Renal pelvis (tissue), 4 donors: ENCODE data around the gene NPEPPS. TPM values are rescaled to one million over a fixed set of nuclear protein-coding genes. Genes with fewer than 3 reads are reported as not detected.
A peak's percentile ranks its signal among the peaks of the same experiment; 100 is the strongest.

Experiments used
- DNase-seq: peaks from one replicate; pipeline ENCODE4 v3.0.0-alpha.2; 2013
- polyA plus RNA-seq, 3 donors: library from polyadenylated mRNA; unstranded; fragments of 120-200 nt; gene quantifications; one replicate each; pipeline ENCODE4 v1.2.1, GENCODE V29; 2013; ENCODE audit not compliant: insufficient read length in 3 of 3

The NPEPPS gene
- polyA plus RNA-seq, 3 donors: 134 to 218 (median 168) TPM

DNA sequence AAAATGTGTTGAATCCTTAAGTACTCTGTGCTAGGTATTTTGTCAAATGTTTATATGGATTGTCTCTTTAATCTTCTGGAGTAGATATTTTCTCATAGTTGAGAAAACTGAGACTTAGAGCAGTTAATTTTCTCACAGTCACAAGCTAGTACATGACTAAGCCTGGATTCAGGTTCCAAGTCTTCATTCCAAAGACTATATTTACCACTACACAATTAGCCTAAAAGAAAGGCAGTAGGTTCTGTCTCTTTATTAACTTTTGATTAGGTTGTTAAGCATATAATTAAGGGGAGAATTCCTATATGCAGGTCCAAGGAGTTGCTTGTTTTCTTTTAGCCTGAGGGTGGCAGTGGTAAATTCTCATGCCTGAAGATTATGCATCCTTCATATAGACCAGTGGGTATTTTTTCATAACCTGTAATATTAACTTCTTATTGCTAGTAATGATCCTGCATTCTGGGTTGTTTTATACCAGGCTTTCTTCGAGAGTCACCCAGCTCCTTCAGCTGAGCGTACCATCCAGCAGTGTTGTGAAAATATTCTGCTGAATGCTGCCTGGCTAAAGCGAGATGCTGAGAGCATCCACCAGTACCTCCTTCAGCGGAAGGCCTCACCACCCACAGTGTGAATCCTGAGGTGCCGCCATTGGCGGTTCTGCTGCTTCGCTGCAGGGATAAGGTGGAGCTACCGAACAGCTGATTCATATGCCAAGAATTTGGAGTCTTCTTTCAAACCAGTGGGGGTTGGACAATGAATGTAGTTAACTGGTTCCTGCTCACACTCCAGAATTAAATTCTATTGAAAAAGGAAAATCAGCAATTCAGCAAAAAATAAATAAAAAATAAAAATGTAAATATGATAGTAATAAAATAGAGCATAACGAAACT, 90.6 kb downstream of the NPEPPS start:
- no peak for DNase-seq

GRCh38 chr17:47622180-47622549, 91.3 kb downstream of the NPEPPS start:
- no peak for DNase-seq

GRCh38 chr17:47624727-47625068, 93.8 kb downstream of the NPEPPS start:
- DNase-seq: no peak

DNA sequence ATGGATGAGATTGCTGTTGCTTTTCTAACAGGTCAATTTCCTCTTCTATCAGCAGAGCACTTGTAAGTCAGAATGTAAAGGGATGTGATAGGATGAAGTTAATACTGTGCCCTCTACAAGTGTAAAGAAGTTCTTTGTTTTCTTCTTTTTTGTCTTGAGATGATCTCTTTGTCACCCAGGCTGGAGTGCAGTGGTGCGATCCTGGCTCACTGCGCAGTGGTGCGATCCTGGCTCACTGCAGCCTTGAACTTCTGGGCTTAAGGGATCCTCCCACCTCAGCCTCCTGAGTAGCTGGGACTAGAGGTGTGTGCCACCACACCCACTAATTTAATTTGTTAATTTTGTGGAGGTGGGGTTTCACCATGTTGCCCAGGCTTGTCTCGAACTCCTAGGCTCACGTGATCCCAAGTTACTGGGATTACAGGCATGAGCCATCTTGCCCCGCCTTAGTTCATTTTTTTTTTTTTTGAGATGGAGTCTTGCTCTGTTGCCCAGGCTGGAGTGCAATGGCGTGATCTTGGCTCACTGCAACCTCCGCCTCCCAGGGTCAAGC, 97.2 kb downstream of the NPEPPS start:
- no peak for DNase-seq

DNA sequence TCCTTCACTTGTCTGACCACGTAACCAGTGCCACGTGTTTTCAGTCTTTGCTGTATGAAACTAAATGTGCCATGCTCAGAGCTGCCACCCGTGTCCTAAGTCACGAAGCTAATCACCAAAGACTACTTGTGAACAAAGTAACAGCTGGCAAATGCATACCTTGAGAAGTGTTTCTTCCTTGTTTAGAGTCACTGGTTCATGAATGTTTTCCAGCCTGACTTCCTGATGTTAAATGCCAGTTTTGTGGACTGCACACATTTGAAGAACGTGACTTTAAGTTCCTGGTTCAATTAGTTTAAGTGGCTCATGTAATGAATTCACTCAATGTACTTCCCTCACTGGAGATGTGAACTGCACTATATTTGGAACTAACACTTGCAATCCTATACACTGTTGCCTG, 98.9 kb downstream of the NPEPPS start:
- DNase-seq: no peak

DNA sequence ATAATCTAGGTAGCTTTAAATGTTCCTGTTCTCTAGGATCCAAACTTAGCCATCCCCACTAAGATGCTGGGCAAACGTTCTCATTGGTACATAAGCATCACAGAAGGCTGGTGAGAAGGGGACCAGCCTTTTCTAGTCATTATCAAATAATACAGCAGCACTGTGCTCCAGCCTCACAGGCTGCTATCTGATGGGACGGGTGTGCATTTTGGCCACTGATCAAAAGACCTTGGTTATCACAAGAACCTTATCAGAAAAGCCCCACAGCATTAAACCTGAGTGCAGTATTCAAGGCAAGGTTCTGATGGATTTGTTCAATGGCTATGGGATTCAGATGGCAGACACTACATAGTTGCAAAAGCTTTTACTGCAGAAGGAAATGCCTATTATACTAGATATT, 99.7 kb downstream of the NPEPPS start:
- DNase-seq: no peak

DNA sequence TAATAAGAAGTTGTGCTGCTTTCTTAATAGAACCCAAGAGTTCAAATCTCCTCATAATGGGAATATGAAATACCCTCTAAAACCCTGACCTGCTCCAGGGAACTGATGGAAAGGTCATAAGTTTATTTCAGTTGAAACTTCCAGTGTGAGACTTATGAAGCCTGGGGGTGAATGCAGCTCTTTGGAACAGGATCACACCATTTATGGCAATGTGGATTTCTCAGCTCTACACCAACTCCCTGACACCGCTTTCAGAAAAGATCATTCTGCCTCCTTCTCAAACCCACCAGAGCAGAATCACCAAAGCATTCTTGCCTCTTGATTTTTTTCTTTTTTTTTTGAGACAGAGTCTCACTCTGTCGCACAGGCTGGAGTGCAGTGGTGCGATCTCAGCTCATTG, 102.1 kb downstream of the NPEPPS start:
- no peak for DNase-seq

- no peak for DNase-seq
These were observed 103.1 kb downstream of the NPEPPS start for GRCh38 chr17:47633996-47634395.

- no peak for DNase-seq
These were observed 104.0 kb downstream of the NPEPPS start for GRCh38 chr17:47634870-47635269.

DNA sequence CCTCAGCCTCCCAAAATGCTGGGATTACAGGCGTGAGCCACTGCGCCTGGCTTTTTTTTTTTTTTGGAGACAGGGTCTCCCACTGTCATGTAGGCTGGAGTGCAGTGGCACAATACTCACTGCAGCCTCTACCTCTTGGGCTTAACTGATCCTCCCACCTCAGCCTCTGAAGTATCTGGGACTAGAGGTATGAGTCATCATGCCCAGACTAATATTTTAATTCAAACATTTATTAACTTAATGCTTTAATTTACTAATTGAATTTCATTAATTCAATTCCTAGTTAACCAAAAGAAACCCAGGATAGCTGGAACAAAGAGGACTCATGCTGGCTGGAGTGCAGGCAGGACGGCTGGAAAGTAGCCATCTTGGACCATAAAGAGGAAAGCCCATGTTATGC, 104.8 kb downstream of the NPEPPS start:
- DNase-seq: no peak

GRCh38 chr17:47636273-47637030, 105.5 kb downstream of the NPEPPS start:
- DNase-seq: no peak

- no peak for DNase-seq
These were observed 108.0 kb downstream of the NPEPPS start for GRCh38 chr17:47638903-47639302.

DNA sequence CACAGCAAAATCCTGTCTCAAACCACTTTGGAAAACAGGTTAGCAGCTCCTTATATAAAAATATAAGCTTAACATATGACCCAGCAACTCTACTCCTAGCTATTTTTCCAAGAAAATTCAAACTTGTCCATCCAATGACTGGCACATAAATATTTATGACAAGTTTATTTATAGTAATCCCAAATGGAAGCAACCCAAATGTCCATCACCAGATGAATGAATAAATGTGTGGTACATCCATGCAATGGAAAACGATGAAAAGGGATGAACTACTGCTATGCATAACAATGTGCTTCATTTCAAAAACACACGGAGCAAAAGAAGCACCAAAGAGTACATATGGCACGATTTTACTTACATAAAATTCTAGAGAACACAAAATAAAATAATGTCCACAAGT, 109.2 kb downstream of the NPEPPS start:
- no peak for DNase-seq

DNA sequence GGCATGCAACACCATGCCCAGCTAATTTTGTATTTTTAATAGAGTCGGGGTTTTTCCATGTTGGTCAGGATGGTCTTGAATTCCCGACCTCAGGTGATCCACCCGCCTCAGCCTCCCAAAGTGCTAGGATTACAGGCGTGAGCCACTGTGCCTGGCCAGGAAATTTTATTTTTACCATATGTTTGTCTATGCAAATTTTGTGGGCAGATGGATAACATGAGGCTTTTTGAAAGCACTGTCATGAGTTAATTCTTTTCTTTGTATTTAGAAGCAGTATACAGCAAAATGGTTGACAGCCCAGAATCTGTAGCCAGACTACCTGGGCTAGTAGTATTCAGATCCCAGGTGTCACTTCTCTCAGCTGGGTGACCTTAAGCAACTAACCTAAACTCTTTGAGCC, 110.3 kb downstream of the NPEPPS start:
- DNase-seq: no peak

GRCh38 chr17:47643116-47643515, 112.2 kb downstream of the NPEPPS start:
- DNase-seq: no peak

- DNase-seq: no peak
These were observed 113.4 kb downstream of the NPEPPS start for GRCh38 chr17:47644324-47644723.

DNA sequence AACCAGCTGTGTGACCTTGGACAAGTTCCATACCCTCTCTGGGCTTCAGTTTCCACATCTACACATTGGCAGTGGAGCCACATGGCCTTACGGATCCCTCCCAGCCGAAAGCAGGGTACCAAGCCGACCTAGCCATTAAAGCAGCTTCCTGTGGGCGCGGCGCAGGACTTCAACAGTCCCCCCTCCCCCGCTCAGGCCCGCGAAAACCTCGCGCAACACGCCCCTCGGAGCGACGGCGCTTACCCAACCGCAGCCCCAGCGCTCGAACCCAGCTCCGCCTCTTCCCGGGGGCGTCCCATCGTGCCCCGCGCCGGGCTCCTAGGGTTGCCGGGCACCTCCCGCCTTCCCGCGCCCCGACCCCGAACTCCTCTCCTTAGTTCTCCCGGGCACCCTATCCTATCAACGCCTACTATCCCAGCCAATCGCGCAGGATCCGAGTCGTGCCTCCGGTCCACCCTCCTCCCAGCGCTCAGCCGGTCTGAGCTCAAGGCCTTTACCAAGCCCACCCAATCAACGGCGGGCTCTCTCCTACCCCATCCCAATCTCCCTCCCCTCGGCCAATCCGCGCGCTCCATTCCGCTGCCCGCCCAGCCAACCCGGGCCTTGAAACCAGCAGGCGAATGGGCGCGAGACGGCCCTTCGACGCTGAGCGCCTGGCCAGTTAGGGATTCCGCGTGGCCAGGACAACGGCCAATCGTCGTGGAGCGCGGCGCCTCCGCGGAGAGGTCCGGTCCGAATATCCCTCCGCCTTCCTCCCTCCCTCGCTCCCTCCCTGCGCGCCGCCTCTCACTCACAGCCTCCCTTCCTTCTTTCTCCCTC, 118.5 kb downstream of the NPEPPS start, which contains the start of gene KPNB1:
Gene KPNB1, plus strand, starts transcription at position 767 of the 819 bp plus-strand sequence. CDS start 326 bp downstream, outside the sequence.
- DNase-seq: peak; percentile 100

GRCh38 chr17:47649972-47650524, 119.1 kb downstream of the NPEPPS start:
- peak; percentile 42 for DNase-seq

DNA sequence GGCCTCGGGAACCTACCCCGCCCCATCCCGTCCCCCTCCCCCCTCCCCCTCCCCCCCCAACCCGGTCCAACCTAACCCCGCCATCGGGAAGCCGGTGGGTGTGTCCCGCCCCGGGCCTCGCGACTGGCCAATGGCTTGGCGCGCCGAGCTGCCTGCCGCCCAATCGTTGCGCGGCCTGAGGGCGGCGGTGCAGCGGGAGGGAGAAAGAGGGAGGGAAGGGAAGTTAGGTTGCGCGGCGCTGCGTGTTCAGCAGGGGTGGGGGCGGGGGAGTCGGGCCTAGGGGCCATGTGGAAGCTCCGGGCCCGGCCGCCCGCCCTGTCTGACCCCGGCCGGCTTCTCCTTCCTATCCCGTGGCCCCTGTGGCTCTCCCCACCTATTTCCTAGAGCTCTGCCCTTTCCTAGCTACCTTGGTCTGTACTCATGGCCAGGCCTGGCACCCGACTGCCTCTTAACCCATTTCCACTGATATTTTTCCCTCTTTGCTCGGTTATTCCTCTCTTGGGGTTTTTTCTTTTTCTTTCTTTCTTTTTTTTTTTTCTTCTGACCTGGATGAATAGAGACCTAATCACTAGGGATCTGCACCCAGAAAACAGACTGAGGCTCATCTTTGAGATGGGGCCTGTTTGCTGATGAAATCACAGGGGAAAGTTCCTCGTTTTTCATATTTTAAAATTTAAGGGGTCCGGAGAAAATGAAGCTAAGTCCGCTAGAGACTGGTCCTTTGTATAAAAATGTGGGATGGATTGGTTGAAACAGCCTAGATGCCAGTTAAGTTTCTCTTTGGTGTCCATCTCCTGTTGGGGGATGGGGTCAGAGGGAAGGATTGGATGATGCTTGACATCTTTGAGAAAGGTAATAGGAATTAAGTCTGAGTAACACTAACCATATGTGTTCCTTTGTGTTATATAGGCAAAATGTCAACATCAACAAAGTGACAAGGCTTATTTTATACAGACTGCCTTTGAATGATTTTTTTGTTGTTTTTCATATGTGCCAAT, 119.9 kb downstream of the NPEPPS start:
- DNase-seq: peak; percentile 93

DNA sequence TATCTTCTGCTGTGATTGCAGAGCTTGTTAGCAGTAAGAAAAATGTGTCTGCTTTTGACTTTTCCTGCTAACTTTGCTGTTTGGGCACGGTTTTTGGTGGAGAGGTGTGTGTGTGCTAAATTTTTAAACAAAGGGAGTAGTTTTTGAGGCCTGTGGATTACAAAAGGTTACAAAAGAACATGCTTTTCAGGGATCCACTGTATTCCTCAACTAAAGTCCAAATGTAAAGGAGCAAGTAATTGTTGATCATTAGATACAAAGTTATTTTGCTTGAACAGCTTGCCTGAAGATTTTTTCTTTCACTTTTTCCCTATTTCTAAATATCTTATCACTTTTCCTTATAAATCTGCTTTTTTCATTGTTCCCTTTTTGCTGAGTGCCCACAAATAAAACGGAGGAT, 120.8 kb downstream of the NPEPPS start:
- DNase-seq: no peak
